Fibroblast of skin of abdomen (primary cell): ENCODE results near the gene KIF11.
"Not testable (repeated sequence)": the region's sequence is repeated elsewhere in the genome, so short reads cannot be mapped to it uniquely, and the experiment has no call there.

Experiments used
- DNase-seq: peaks from one replicate; pipeline ENCODE4 v3.0.0-alpha.2; 2013

KIF11 gene

GRCh38 chr10:92591550-92592022 lies 1.3 kb upstream of the KIF11 start:
- peak; percentile 93 for DNase-seq

DNA sequence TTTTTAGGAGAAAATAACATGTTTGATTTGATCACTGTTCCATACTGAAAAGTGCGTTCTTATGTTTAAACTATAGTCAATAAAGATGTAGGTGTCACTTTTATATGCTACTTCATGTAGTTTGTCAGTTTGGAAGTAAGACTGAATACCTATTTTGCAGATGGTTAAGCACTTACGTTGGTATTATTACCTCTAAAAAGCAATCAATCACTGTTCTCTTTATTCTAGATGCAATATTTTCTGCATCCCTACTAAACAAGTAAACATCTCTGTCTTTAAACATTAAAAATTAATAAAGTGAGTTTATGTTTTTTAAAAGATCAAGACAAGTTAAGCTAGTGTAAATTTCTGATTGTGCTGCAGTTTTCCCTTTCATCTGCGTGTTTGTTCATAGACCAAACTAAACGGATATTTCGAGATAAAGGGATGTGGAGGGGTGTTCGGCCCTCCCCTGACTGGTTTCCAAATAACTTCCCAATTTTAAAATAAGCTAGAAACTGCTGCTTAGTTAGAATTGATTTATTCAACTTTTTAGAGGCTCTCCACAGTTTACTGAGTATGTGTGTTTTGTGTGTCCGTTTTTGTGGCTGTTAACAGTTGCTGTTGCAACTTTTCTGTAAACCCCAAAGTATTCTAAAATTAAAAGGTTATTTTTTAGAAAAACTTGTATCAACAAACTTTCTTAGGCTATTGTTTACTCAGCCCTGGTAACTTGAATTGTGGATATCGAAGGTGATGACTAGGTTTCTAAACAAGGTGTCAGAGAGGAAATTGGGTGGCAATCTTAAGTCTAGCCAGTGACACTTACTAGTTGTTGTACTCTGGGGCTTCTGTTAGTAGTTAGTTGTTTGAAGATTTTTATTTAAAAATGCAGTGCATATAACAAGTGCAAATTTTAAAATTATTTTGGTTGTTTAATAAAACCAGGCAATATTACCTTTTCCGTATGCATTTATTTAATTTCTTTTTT lies 974 bp downstream of the KIF11 start:
- no peak for DNase-seq

DNA sequence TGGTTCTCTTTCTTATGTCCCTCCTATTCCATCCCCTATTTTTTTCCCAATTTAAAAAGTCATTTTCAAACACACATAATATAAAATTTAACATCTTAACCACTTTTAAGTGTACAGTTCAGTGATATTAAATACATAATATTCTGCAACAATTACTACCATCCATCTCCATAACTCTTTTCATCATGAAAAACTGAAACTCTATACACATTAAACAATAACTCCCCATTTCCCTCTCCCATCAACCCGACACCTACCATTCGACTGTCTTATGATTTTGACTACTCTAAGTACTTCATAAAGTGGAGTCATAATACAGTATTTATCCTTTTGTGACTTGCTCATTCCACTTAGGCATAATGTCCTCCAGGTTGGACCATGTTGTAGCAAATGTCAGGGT lies 2.6 kb downstream of the KIF11 start:
- no peak for DNase-seq

DNA sequence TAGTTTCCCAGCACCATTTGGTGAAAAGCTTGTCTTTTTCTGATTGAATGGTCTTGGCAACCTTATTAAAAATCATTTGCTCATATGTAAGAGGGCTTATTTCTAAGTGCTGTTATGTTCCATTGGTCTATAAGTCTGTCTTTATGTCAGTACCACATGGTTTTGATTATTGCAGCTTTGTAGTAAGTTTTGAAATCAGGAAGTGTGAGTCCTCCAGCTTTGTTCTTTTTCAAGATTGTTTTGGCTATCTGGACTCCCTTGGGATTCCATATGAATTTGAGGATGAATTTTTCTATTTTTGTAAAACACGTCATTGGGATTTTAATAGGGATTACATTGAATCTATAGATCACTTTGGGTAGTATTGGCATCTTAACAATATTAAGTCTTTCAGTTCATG lies 5.4 kb downstream of the KIF11 start:
- peak; percentile 57 for DNase-seq

DNA sequence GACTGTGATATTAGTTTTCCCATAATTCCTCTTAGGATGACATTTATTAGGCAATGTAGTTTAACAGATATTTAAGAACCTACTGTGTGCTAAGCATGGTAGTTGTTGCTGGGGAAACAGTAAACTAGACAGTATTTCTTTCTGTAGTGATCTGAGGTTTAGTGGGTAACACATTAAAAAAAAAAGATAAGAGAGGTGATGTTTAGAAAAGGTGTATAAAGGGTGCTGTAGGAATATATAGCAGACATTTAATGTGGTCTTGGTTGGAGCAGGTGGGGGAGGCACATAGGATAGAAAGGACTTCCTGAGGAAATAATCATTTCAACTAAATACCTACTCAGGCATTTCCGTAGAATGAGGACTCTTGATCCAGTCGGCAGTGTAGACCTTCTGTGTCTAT lies 11.9 kb downstream of the KIF11 start:
- no peak for DNase-seq

- DNase-seq, result no peak
Observed at GRCh38 chr10:92615515-92615914, 22.6 kb downstream of the KIF11 start.

- DNase-seq, result no peak
Observed at GRCh38 chr10:92619368-92619767, 26.4 kb downstream of the KIF11 start.

GRCh38 chr10:92627845-92628480 lies 35.0 kb downstream of the KIF11 start:
- peak; percentile 3 for DNase-seq

DNA sequence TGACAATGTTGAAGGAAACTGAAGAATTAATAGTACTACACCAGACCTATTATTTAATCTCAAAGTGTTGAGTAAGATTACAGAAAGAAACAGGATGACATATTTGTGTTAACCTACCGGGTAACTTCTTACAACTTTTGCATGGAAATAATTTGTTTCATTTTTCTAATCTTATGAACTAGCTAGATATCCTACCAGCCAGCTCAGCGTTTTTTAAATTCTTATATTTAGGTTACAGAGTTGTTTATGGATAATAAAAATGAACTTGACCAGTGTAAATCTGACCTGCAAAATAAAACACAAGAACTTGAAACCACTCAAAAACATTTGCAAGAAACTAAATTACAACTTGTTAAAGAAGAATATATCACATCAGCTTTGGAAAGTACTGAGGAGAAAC lies 37.0 kb downstream of the KIF11 start:
- DNase-seq, result no peak

GRCh38 chr10:92638037-92638436 lies 45.1 kb downstream of the KIF11 start:
- DNase-seq, result no peak

DNA sequence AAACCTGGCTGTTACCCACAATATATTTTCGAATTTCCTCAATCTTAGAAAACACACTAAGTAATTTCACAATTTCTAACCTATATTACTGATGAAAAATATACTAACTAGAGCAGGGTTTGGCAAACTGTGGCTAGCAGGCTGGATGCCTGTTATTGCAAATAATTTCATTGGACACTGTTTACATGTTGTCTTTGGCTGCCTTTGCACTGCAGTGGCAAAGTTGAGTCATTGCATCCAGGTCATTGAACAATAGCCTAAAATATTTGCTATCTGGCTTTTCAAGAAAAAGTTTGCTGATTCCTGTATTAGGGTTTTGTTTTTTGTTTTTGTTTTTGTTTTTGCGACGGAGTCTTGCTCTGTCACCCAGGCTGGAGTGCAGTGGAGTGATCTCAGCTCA lies 47.2 kb downstream of the KIF11 start:
- peak; percentile 3 for DNase-seq

DNA sequence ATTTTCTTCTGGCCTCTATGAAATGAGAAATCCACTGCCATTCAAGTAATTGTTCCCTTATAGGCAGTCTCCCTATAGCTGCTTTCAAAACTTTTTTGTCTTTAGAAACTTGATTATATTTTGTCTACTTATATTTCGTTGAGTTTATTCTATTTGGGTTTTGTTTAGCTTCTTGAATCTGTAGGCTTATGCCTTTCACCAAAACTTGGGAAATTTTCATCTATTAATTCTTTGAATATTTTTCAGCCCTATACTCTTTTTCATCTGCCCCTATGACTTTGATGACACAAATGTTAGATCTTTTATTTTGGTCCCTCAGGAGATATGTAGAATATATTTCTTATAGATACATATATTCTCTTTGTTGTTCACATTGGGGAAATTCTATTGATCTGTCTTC lies 48.6 kb downstream of the KIF11 start:
- no peak for DNase-seq

GRCh38 chr10:92644921-92645320 lies 52.0 kb downstream of the KIF11 start:
- no peak for DNase-seq

DNA sequence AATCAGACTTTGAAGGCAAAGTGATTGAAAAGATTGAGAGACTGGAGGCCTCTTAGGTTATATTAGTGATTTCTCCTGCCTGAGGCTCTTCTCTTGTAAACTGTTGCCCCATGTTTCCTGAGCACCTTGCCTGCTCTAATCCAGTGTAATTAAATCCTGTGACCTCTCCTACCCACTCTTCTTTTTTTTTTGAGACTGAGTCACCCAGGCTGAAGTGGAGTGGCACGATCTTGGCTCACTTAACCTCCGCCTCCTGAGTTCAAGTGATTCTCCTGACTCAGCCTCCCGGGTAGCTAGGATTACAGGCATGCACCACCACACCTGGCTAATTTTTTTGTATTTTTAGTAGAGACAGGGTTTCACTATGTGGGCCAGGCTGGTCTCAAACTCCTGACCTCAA lies 57.9 kb downstream of the KIF11 start:
- DNase-seq, result not testable (repeated sequence)

DNA sequence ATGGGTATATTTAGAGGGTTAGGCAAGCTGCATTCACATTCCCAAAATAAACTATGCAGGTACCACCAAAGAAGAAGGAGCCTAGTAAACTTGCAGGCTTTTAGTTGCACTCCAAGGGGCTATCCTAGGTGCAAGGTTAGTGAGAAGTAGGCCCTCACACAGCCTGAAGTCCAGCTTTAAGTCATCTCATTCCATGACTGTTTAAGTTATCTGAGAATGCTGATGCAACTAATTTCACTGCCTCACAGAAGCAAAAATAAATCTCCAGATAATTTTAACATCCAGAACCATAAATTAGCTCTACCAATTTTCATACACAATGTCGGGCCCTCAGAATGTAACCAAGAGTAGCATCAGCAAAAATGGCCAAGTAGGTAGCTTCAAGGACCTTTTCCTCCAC lies 62.5 kb downstream of the KIF11 start:
- DNase-seq, result no peak

- DNase-seq, result no peak
Observed at GRCh38 chr10:92656266-92656961, 63.5 kb downstream of the KIF11 start.

DNA sequence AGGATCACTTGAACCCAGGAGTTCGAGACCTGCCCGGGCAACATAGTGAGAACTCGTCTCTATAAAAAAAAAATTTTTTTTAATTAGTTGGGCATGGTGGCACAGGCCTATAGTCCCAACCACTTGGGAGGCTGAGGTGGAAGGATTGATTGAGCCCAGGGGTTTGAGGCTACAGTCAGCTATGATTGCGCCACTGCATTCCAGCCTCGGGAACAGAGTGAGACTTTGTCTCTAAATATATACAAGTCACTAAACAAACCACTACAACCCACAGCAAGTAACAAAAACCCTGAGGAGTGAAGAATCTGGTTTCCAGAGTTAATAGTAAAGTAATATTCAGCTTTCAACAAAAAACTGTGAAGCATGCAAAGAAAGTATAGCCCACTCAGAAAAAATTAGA lies 64.1 kb downstream of the KIF11 start:
- no peak for DNase-seq

DNA sequence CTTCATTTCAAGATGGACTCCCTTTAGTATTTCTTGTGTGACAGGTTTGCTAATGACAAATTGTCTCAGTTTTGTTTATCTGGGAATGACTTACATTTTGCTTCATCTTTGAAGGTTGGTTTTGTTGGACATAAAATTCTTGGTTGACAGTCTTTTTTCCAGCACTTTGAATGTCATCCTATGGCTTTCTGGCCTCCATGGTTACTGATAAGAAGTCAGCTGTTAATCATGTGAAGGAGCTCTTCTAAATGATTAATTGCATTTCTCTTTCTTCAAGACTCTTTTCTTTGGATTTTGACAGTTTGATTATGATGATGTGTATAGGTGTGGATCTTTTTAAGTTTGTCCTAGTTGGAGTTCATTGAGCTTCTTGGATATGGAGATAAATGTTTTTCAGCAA lies 69.9 kb downstream of the KIF11 start:
- no peak for DNase-seq

GRCh38 chr10:92664322-92664721 lies 71.4 kb downstream of the KIF11 start:
- no peak for DNase-seq

- no peak for DNase-seq
Observed at GRCh38 chr10:92667078-92667477, 74.1 kb downstream of the KIF11 start.

DNA sequence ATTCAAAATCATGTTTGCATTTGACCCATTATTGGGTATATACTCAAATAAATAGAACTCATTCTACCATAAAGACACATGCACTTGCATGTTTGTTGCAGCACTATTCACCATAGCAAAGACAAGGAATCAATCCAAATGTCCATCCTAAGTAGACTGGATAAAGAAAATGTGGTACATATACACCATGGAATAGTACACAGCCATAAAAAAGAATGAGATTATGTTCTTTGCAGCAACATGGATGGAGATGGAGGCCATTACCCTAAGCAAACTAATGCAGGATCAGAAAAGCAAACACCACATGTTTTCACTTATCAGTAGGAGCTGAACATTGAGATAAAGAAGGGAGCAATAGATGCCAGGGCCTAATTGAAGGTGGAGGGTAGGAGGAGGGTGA lies 84.8 kb downstream of the KIF11 start:
- no peak for DNase-seq

GRCh38 chr10:92678206-92678605 lies 85.3 kb downstream of the KIF11 start:
- no peak for DNase-seq

GRCh38 chr10:92681306-92681834 lies 88.4 kb downstream of the KIF11 start:
- DNase-seq, result no peak
